ENCODE measurements around the gene MUCL1.
"Not testable (repeated sequence)": the region's sequence is repeated elsewhere in the genome, so short reads cannot be mapped to it uniquely, and the experiment has no call there.

Gene MUCL1

GRCh38 chr12:54853933-54854538 lies at the start of gene MUCL1:
Gene MUCL1, plus strand, starts transcription at chr12:54854516. Its CDS starts 67 bp downstream, at chr12:54854583.
- peak; percentile 26 to 79 (median 54) for DNase-seq

- DNase-seq: no peak
Observed at GRCh38 chr12:54821676-54822075, 32.6 kb upstream of the MUCL1 start.

GRCh38 chr12:54824402-54824801 lies 29.9 kb upstream of the MUCL1 start:
- no peak for DNase-seq

- DNase-seq: no peak
Observed at GRCh38 chr12:54829511-54829910, 24.8 kb upstream of the MUCL1 start.

- no peak for DNase-seq
Observed at GRCh38 chr12:54830199-54830598, 24.1 kb upstream of the MUCL1 start.

GRCh38 chr12:54831631-54832030 lies 22.7 kb upstream of the MUCL1 start:
- no peak for DNase-seq

- no peak for DNase-seq
Observed at GRCh38 chr12:54840244-54840865, 14.0 kb upstream of the MUCL1 start.

GRCh38 chr12:54857406-54857805 lies 3.1 kb downstream of the MUCL1 start:
- no peak for DNase-seq

- DNase-seq: no peak
Observed at GRCh38 chr12:54858562-54858961, 4.2 kb downstream of the MUCL1 start.

- DNase-seq: no peak
Observed at GRCh38 chr12:54859502-54859901, 5.2 kb downstream of the MUCL1 start.

- no peak for DNase-seq
Observed at GRCh38 chr12:54861927-54862326, 7.6 kb downstream of the MUCL1 start.

GRCh38 chr12:54863948-54864618 lies 9.8 kb downstream of the MUCL1 start:
- DNase-seq: no peak

- DNase-seq: no peak
Observed at GRCh38 chr12:54865683-54866324, 11.5 kb downstream of the MUCL1 start.

GRCh38 chr12:54868690-54869089 lies 14.4 kb downstream of the MUCL1 start:
- DNase-seq: no peak

- DNase-seq: no peak
Observed at GRCh38 chr12:54870048-54870447, 15.7 kb downstream of the MUCL1 start.

- no peak for DNase-seq
Observed at GRCh38 chr12:54870617-54871016, 16.3 kb downstream of the MUCL1 start.

GRCh38 chr12:54879150-54879549 lies 24.8 kb downstream of the MUCL1 start:
- DNase-seq: no peak

GRCh38 chr12:54879579-54879978 lies 25.3 kb downstream of the MUCL1 start:
- DNase-seq: no peak

- no peak for DNase-seq
Observed at GRCh38 chr12:54882079-54882478, 27.8 kb downstream of the MUCL1 start.

- DNase-seq: not testable (repeated sequence)
Observed at GRCh38 chr12:54882597-54882996, 28.3 kb downstream of the MUCL1 start.

GRCh38 chr12:54888428-54888827 lies 34.1 kb downstream of the MUCL1 start:
- not testable (repeated sequence) for DNase-seq

GRCh38 chr12:54890339-54890738 lies 36.0 kb downstream of the MUCL1 start:
- no peak for DNase-seq

GRCh38 chr12:54891717-54892478 lies 37.6 kb downstream of the MUCL1 start:
- no peak for DNase-seq
